HG03064 (cell line): Measurements from ENCODE around the gene DPYSL3.
"Not testable (repeated sequence)": the region's sequence is repeated elsewhere in the genome, so short reads cannot be mapped to it uniquely, and the experiment has no call there.

ENCODE experiments used
- ATAC-seq: cut with Tn5 transposase; IDR thresholded peaks from one replicate; pipeline ENCODE4 v1.9.1; 2021; ENCODE audit warnings: low read depth; ENCODE audit not compliant: unreplicated experiment

The DPYSL3 gene

GRCh38 chr5:147375151-147375550 lies 134.7 kb downstream of the DPYSL3 start:
- no peak for ATAC-seq

- no peak for ATAC-seq
Measured at GRCh38 chr5:147373328-147373727, 136.5 kb downstream of the DPYSL3 start.

GRCh38 chr5:147372191-147372590 lies 137.7 kb downstream of the DPYSL3 start:
- no peak for ATAC-seq

GRCh38 chr5:147371290-147371689 lies 138.6 kb downstream of the DPYSL3 start:
- no peak for ATAC-seq

DNA sequence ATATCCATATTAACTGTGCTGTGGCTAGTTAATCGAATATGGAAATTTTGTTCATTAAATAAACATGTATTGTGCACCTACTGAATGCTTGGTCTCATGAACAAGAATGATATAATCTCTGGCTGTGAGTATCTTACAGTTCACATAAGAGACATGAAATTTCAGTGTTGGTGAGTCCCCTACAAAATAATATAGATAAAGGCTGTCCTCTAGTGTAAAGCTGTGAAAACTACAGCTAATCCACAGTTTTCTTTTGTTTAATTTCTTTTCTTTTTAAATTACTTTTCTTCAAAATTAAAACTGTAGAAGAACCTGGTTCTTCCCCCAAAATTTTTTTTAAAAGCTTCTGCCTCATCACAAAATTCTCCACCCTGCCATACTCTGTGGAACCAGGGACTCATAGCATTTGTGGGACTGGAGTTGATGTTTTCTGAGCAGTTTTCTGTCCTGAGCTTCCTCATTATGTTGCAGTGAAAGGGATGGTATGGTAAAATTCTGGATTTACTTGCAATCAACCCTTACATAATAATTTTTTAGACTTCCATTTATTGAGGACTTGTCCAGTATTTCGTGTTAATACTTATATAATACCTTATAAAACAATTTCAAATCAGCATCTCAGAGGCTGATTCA lies 140.0 kb downstream of the DPYSL3 start:
- ATAC-seq = no peak

GRCh38 chr5:147367381-147367780 lies 142.5 kb downstream of the DPYSL3 start:
- ATAC-seq = not testable (repeated sequence)

- ATAC-seq = no peak
Measured at GRCh38 chr5:147361441-147362175, 148.3 kb downstream of the DPYSL3 start.

DNA sequence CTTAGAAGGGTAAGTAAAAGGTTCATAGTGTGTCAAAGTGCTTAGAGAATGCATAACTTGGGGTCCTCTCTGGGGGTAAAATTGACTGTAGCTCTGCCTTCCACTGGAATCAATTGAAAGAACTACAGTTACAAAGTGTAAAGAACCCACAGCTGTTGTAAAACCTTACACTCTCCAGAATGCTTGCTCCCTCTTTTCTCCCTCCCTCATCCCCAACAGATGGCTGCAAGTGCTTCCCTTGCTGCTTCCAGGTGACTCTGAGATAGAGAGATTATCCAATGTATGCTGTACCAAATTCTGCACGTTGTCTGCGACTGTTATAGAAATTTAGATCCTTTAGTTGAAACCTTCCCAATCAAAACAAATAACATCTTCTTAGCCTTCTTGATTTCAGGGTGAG lies 149.1 kb downstream of the DPYSL3 start:
- ATAC-seq = no peak

DNA sequence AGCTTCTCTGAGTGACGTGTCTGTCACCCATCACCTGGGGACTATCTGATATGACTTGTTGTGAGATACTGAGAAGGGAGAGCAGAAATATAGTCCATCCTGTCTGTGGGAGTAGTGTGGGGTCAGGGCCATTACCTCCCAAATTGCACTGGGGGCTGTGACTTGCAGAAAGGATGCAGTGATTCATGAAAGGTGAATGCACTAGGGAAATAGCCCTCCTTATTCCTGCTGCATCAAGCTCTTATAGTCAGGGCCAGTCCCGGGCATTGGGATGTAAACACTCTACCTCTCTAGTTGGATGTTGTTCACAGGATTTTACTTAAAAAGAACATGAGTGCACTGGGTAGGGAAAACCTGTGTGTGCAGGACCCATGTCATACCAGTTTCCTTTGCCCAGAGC lies 150.3 kb downstream of the DPYSL3 start:
- no peak for ATAC-seq

DNA sequence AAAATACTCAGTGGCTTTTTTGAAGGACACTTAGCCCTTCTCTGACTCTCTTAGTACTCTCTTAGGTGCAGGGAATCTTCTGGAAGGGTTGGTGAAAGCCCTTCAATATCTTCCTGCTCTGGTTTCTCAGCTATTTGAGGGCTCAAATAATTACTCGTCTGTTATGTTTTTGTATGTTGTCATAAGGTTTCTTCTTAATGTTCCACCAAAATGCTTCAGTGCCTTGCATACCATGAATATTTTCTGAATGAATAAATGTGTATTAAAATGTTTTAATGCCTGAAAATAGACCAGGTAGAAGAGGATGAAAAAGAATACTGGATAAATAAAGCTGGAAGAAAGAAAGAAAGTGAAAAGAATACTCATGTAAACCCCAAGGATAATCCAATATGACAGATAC lies 150.8 kb downstream of the DPYSL3 start:
- no peak for ATAC-seq

DNA sequence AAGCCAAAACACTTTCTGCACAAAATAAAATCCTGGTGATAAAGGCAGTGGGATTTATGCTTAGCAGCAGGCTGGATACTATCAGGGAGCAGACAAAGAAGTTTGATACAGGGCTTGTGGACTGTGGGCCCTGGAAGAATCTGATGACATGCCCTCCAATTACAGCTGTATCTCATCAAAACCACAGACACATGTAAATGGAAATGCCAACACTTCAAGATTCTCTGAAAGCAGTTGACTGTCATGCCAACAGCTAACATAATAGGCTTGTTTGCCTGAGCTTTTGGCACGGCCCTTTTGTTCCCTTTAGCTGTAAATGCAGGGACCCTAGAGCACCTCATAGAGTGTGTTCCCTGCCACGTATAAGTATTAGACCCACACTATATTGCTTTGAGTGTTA lies 160.6 kb downstream of the DPYSL3 start:
- ATAC-seq = no peak

- ATAC-seq = no peak
Measured at GRCh38 chr5:147348451-147348850, 161.4 kb downstream of the DPYSL3 start.

DNA sequence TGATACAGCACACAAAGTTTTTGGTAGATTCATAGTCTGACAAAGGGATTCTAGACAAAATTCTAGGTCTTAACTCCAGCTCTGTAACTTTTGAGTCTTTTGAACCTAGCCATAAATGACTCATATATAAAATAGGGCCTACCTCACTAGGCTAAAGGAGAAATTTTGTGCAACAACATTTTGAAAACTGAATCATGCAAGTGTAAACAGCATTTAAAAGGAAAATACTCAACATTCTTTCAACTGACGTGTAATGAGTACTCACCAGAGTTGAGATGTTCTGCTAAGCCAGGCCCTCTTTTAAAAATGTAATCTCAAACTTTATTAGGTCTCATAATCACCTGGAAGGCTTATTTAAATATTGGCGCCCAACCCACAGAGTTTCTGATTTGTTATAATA lies 161.8 kb downstream of the DPYSL3 start:
- no peak for ATAC-seq

DNA sequence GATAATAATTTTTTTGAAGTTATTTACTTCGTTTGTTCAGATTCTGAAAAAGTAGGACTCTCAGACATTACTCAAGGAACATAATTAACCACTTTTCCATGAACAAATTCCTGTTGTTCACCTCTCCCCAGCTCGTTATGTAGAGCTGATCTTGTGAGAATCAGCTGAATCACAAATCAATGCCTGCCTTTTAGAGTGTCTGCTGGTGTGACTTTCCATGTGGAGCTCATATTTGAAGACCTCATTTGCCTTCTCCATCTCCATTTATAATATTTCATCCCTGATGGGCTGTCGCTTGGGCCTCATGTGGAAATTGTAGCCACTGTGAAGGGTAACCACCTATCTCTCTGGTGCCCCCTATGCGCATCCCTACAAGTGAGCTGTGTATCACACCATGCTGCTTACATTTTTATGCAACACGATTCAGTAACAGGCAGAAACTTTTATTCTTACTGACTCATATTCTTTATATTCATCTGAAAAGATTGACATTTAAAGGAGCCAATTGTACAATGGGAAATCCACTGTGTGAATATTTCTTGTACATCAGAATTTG lies 163.8 kb downstream of the DPYSL3 start:
- ATAC-seq = no peak

GRCh38 chr5:147344861-147345260 lies 165.0 kb downstream of the DPYSL3 start:
- ATAC-seq = no peak

DNA sequence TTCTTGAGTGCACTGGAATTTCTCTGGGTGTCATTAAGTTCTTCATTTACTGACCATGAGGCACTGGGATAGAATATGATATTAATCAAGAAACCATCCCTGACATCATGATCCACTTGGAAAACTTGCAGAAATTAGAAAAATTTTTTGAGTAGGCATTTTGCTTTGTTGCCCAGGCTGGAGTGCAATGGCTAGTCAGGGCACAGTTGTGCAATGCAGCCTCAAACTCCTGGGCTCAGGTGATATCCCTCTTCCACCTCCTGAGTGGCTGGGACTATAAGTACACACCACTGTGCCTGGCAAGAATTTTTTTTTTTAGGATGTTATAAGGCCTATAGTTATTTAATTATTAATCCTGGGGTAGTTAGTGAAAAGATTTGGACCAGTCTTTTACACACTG lies 168.5 kb downstream of the DPYSL3 start:
- no peak for ATAC-seq

GRCh38 chr5:147340941-147341340 lies 168.9 kb downstream of the DPYSL3 start:
- ATAC-seq = no peak
